ENCODE data around the gene MSRB3. TPM values are rescaled to one million over a fixed set of nuclear protein-coding genes. Genes with fewer than 3 reads are reported as not detected.

MSRB3 gene
- polyA plus RNA-seq, 1 donor (not counting 4 experiments of a cell fraction or from before 2014, with no cell fraction given) = 12.3 TPM

DNA sequence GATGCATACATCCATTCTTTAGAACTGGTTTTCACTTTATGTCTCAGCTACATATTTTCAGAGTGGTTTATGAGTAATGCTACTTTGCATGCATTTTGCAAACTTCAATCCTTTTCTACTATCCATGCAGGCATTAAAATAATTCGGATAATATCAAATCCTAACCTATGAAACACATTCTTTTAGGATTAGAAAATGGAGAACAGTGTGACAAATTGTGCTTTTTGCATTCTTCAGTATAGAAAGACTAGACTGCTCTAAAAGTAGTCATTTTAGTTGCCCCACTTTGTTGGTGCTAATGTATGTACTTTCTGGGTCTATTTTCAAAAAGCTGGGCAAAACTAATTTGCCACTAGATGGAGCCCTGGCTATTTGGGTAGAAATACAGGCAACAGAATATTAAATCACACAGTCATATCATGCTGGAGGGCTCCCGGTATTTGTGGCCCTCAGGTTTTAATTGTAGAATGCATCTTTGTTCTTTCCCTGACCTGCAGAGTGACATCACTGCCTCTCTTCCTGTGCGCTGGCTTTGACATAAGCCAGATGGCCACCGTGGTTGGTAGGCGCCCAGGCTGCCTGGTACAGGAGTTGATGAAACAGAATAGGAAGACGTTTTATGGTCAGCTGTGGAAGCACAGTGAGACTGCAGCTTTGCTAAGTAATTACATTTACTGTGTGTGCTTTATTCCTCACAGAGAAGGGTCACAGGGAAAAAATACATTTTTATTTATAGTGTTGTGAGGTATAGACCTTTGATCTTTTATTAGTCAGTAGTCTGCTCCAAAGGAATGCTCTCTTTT, 28.1 kb downstream of the MSRB3 start:
- dilution Hi-C loops (cut with MboI; ENCODE audit: extremely low pct_ligation_motif_present, low sequenced_read_pairs) = no loop called here
- H3K27ac ChIP-seq (ENCODE audit: control insufficient read depth, insufficient read depth, low read length) = peak overlapping the region; percentile 53
- no peaks in the 10 kb centered on the region for H3K79me2 ChIP-seq (ENCODE audit: control insufficient read depth, insufficient read depth, low read length)
- TF ChIP-seq EZH2 (IDR thresholded peaks at IDR 0.05; ENCODE audit: low read length) = no peak
- TF ChIP-seq, protein P1, sequence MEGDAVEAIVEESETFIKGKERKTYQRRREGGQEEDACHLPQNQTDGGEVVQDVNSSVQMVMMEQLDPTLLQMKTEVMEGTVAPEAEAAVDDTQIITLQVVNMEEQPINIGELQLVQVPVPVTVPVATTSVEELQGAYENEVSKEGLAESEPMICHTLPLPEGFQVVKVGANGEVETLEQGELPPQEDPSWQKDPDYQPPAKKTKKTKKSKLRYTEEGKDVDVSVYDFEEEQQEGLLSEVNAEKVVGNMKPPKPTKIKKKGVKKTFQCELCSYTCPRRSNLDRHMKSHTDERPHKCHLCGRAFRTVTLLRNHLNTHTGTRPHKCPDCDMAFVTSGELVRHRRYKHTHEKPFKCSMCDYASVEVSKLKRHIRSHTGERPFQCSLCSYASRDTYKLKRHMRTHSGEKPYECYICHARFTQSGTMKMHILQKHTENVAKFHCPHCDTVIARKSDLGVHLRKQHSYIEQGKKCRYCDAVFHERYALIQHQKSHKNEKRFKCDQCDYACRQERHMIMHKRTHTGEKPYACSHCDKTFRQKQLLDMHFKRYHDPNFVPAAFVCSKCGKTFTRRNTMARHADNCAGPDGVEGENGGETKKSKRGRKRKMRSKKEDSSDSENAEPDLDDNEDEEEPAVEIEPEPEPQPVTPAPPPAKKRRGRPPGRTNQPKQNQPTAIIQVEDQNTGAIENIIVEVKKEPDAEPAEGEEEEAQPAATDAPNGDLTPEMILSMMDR (optimal IDR thresholded peaks at IDR 0.05 in 1 of 3, IDR thresholded peaks at IDR 0.05 in 1 of 3, conservative IDR thresholded peaks at IDR 0.05 in 1 of 3; ENCODE audit: extremely low read depth in 1 of 3, insufficient read depth in 2 of 3, low read length in 3 of 3) = peak; percentile 32 to 76 (median 67)
- FAIRE-seq (peak; percentile 32), DNase-seq (ENCODE audit: low read depth, low spot score) (no peak)
- H3K9me3 ChIP-seq (ENCODE audit: control insufficient read depth, low read depth, low read length) = no peaks in the 10 kb centered on the region
- no peaks in the 10 kb centered on the region for H3K27me3 ChIP-seq (ENCODE audit: control insufficient read depth, extremely low read depth, insufficient read depth, low read length)
- no peaks in the 10 kb centered on the region for H3K36me3 ChIP-seq (ENCODE audit: control insufficient read depth in 2 of 2, extremely low read depth in 1 of 2, insufficient read depth in 2 of 2, low read length in 2 of 2)
- peak overlapping the region; percentile 83 for H3K4me2 ChIP-seq (ENCODE audit: control insufficient read depth, extremely low read depth, insufficient read depth, low read depth, low read length)
- H3K4me1 ChIP-seq (ENCODE audit: control insufficient read depth, extremely low read depth, insufficient read depth, low read length) = peaks cover 24% of the 10 kb centered on the region
- peak overlapping the region; percentile 66 for H2AFZ ChIP-seq (ENCODE audit: control insufficient read depth, low read length)
- no peaks in the 10 kb centered on the region for H3K9me1 ChIP-seq (ENCODE audit: control insufficient read depth, extremely low read depth, insufficient read depth, low read length)
- peak overlapping the region; percentile 4 to 58 (median 43) for H3K4me3 ChIP-seq (ENCODE audit: control insufficient read depth in 2 of 3, extremely low read depth in 1 of 3, insufficient read depth in 2 of 3, low read depth in 1 of 3, low read length in 3 of 3)
- H4K20me1 ChIP-seq (ENCODE audit: control insufficient read depth, extremely low read depth, insufficient read depth, low read length) = no peaks in the 10 kb centered on the region
- H3K9ac ChIP-seq (ENCODE audit: control insufficient read depth, extremely low read depth, insufficient read depth, low read length) = peak overlapping the region; percentile 49

DNA sequence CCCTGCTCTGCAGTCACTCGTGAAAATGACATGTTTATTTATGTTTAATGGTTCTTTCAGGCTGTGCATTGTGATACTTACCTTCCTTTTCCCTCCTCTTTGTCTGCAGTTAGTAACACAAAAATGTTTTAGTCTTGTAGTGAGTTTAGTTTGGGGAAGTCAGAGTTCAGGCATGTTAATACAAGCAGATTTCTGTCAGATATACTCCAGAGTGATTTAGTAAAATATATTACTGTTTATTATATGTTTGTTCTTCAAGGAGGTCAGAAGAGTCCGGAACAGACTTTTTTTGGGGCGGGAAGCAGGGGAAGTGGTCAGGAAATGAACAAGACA, 28.7 kb downstream of the MSRB3 start:
- dilution Hi-C loops (cut with MboI; ENCODE audit: extremely low pct_ligation_motif_present, low sequenced_read_pairs) = no loop called here
- H4K20me1 ChIP-seq (ENCODE audit: control insufficient read depth, extremely low read depth, insufficient read depth, low read length) = no peaks in the 10 kb centered on the region
- H3K27me3 ChIP-seq (ENCODE audit: control insufficient read depth, extremely low read depth, insufficient read depth, low read length) = no peaks in the 10 kb centered on the region
- no peaks in the 10 kb centered on the region for H3K79me2 ChIP-seq (ENCODE audit: control insufficient read depth, insufficient read depth, low read length)
- FAIRE-seq = peak; percentile 78
- H3K4me3 ChIP-seq (ENCODE audit: control insufficient read depth in 2 of 3, extremely low read depth in 1 of 3, insufficient read depth in 2 of 3, low read depth in 1 of 3, low read length in 3 of 3) = peak overlapping the region; percentile 4 to 58 (median 43)
- H3K9me3 ChIP-seq (ENCODE audit: control insufficient read depth, low read depth, low read length) = no peaks in the 10 kb centered on the region
- no peaks in the 10 kb centered on the region for H3K9me1 ChIP-seq (ENCODE audit: control insufficient read depth, extremely low read depth, insufficient read depth, low read length)
- TF ChIP-seq, protein P1 (optimal IDR thresholded peaks at IDR 0.05 in 1 of 3, IDR thresholded peaks at IDR 0.05 in 1 of 3, conservative IDR thresholded peaks at IDR 0.05 in 1 of 3; ENCODE audit: extremely low read depth in 1 of 3, insufficient read depth in 2 of 3, low read length in 3 of 3) = no peak
- TF ChIP-seq EZH2 (IDR thresholded peaks at IDR 0.05; ENCODE audit: low read length) = no peak
- no peaks in the 10 kb centered on the region for H3K36me3 ChIP-seq (ENCODE audit: control insufficient read depth in 2 of 2, extremely low read depth in 1 of 2, insufficient read depth in 2 of 2, low read length in 2 of 2)
- H3K9ac ChIP-seq (ENCODE audit: control insufficient read depth, extremely low read depth, insufficient read depth, low read length) = peak overlapping the region; percentile 49
- peak overlapping the region; percentile 53 for H3K27ac ChIP-seq (ENCODE audit: control insufficient read depth, insufficient read depth, low read length)
- no peak for DNase-seq (ENCODE audit: low read depth, low spot score)
- peak overlapping the region; percentile 83 for H3K4me2 ChIP-seq (ENCODE audit: control insufficient read depth, extremely low read depth, insufficient read depth, low read depth, low read length)
- H2AFZ ChIP-seq (ENCODE audit: control insufficient read depth, low read length) = peak overlapping the region; percentile 66
- peaks cover 24% of the 10 kb centered on the region for H3K4me1 ChIP-seq (ENCODE audit: control insufficient read depth, extremely low read depth, insufficient read depth, low read length)
